ENCODE measurements around the gene KMT2B.

- TF ChIP-seq CTCF (IDR thresholded peaks at IDR 0.05) (no peak), POLR2A (IDR thresholded peaks at IDR 0.05) (no peak)
Measured at GRCh38 chr19:35757231-35757748, 39.5 kb downstream of the KMT2B start.

All from lower leg skin (tissue), 3 donors.